Renal cortex interstitium (tissue), 11 donors: ENCODE results near the gene TMED1. TPM values are rescaled to one million over a fixed set of nuclear protein-coding genes. Genes with fewer than 3 reads are reported as not detected.
"Not testable (repeated sequence)": the region's sequence is repeated elsewhere in the genome, so short reads cannot be mapped to it uniquely, and the experiment has no call there.

Experiments
- DNase-seq, 11 donors: peaks; one replicate each; pipeline ENCODE4 v3.0.0-alpha.2; 2013; ENCODE audit warnings: low read depth in 9 of 11, low spot score in 4 of 11; ENCODE audit errors: extremely low read depth in 1 of 11
- polyA plus RNA-seq, 3 donors: library from polyadenylated mRNA; unstranded; fragments of 120-200 nt; gene quantifications; one replicate each; pipeline ENCODE4 v1.2.1, GENCODE V29; 2013; ENCODE audit not compliant: insufficient read length in 3 of 3

Gene TMED1
- polyA plus RNA-seq, 3 donors: 45.5 to 62.2 (median 57.1) TPM

GRCh38 chr19:10839114-10840050 is 3.4 kb upstream of the TMED1 start:
- no peak for DNase-seq

GRCh38 chr19:10838377-10838776 is 2.4 kb upstream of the TMED1 start:
- no peak for DNase-seq

DNA sequence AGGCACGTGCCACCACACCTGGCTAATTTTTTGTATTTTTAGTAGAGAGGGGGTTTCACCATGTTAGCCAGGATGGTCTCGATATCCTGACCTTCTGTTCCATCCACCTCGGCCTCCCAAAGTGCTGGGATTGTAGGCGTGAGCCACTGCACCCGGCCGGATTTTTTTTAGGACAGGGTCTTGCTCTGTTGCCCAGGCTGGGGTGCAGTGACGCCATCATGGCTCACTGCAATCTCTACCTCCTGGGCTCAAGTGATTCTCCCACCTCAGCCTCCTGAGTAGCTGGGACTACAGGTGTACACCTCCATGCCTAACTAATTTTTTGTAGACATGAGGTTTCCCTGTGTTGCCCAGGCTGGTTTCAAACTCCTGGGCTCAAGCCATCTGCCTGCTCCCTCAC is 1.6 kb upstream of the TMED1 start:
- not testable (repeated sequence) for DNase-seq

DNA sequence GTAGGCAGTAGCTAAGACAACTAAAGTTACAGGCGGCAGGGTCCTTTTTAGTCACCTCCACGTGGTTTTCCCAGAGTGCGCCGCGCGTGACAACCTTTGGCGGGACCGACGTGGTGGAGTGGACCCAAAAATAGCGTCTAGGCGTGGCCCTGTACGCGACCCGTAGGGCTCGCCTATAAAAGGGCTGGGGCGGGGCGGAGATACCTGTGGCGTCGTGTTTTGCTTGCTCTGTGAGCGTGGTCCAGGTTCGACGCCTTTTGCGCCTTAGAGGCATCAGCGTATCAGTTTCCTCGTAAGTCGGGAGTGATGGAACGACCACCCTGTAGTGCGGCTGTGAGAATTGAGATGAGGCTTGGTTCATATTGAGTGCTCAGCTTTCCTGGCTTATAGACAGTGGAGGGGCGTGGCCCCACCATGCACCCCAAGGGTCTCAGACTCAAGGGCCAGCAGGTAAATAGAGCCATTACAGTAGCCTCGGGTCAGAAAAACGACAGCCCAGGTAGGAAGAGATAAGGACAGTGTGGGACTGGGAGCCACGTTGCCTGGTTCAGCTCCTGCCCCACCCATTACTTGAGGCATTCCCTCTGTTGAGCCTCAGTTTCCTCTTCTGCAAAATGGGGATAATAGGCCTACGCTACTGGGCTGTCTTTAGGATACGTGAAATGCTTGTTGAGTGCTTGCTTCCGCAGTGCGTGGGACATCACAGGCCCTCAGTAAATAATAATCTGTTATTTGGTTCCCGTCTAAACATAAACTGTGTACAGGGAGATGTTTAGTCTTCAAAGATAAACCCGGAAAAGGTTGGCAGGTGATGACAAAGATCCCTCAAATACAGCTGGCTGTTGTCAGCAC is 693 bp upstream of the TMED1 start:
- peak in 3 of 11 donors; percentile 64 to 84 (median 77) for DNase-seq

- peak in 1 of 11 donors; percentile 98 for DNase-seq
These were observed 791 bp downstream of the TMED1 start for GRCh38 chr19:10835089-10835753.

DNA sequence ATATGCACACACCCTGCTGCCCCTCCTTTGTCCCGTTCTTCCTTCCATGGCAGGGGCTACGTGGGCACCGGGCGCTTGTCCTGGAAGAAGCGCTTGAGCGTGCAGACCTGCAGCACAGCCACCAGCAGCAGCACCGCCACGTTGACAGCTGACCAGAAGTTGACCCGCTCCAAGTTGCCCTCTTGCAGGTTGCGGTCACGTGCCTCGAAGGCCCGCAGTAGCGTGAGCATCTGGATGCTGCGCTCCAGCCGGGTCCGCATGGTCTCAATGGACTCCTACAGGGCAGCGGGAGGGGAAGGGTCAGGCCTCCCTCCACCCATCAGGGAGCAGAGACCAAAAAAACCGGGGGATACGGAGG is 3.1 kb downstream of the TMED1 start:
- DNase-seq: no peak

- DNase-seq: no peak
These were observed 3.7 kb downstream of the TMED1 start for GRCh38 chr19:10831987-10832938.

DNA sequence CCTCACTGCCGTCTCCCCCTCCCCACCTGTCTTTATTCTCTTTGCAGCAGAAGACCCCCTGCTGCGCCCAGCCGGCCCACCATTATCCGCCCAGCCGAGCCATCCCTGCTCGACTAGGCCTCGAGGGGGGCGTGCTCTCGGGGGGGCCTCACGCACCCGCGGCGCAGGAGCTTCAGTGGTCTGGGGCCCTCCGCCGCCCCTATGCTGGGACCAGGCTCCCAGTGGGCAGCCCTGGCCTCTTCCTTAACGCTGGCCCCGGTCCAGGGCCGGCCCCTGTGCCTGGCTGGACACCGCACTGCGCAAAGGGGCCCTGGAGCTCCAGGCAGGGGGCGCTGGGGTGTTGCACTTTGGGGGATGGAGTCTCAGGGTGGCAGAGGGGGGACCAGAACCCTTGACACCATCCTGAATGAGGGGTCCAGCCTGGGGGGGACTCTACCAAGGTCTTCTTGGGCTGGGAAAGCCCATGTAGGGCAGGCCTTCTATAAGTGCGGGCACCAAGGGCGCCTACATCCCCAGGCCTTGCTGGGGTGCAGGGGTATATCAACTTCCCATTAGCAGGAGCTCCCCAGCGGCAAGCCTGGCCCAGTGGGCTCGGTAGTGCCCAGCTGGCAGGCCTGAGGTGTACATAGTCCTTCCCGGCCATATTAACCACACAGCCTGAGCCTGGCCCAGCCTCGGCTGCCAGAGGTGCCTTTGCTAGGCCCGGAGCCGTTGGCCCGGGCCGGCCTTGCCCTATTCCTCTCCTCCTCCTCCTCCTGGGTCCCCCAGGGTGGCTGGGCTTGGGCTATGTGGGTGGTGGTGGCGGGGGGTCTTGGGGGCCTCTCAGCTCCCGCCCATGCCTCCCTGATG is 4.9 kb downstream of the TMED1 start:
- no peak for DNase-seq

- no peak for DNase-seq
These were observed 5.6 kb downstream of the TMED1 start for GRCh38 chr19:10830370-10830769.

DNA sequence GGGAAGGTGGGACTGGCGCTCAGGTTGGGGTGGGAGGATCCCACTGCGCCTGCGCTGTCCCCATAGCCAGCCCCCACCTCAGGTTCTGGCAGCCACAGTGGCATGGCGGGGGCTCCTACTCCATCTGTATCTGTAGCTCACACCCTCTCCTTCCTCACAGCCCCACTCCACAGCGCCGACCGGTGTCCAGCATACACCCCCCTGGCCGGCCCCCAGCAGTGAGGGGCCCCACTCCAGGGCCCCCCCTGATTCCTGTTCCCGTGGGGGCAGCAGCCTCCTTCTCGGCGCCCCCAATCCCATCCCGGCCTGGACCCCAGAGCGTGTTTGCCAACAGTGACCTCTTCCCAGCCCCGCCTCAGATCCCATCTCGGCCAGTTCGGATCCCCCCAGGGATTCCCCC is 6.0 kb downstream of the TMED1 start:
- no peak for DNase-seq

- no peak for DNase-seq
These were observed 6.8 kb downstream of the TMED1 start for GRCh38 chr19:10828981-10829821.

DNA sequence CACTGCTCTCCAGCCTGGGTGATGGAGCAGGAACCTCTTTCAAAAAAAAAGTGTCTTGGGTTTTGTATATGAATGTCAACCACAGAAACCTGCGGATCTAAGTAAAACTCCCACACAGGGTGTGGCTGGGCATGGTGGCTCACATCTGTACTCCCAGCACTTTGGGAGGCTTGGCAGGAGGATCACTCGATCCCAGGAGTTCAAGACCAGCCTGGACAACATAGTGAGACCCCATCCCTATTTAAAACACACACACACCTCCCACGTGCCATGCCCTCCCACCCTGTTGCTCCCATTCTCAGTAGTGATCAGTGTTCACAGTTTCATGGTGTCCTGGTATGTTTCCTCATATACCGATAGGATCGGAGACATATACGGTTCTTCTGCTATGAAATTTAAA is 9.2 kb downstream of the TMED1 start:
- DNase-seq: no peak

GRCh38 chr19:10826231-10826630 is 9.8 kb downstream of the TMED1 start:
- DNase-seq: no peak

GRCh38 chr19:10823690-10824089 is 12.3 kb downstream of the TMED1 start:
- DNase-seq: no peak

DNA sequence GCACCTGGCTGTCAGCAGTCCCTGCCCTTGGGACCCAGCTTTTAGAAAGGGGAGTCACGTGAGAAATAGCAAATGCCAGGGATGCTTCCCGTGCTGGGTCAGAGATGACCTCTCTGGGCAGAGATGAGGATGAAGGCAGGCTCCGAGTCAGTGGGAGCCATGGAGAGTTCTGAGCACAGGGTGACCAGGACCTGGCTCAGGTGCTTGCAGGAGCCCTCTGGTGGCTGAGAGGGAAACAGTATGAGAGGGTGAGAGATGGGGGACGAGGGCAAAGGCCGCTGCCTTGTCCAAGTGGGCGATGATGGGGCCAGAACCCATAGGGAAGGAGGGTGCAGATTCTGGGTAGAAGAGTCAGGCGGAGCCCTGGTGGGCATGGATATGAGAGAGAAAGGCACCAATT is 15.8 kb downstream of the TMED1 start:
- no peak for DNase-seq

DNA sequence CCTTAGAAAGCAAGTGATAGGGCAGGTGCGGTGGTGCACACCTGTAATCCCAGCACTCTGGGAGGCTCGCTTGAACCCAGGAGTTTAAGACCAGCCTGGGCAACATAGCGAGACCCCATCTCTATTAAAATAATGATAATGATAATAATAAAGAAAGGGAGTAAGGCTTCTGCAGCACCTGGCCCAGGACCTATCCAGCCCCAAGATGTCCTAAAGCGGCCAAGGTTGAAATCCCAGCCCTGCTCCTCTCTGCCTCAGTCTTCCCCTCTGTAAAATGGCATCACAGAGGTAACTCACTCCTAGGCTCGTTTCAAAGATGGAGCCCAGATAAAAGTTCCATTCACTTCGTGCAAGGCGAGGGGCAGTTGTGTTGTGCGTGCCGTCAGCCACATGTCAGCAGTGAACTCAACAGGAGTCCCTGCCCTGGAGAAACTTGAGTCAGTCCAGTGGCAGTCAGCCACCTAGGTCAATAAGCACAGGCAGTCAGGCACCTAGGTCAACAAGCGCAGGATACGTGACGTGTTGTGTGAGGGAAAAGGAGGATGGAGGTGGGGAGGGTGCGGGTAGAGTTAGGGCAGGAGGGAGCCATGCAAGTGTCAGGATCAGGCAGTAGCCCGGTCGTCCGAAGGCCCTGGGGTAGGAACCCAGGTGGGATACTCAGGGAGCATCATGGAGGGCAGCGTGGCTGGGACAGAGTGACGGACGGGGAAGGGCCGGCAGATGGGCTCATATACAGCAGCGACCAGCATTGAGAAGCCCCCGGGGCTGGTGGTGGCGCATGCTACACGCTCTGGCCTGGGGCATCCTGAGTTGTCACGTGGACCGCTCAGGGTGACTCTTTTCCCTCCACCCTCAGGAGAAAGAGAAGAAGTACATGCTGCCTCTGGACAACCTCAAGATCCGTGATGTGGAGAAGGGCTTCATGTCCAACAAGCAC is 16.6 kb downstream of the TMED1 start:
- DNase-seq: no peak
